Suprapubic skin (tissue), 4 donors: ENCODE results near the gene ATXN1.

Source experiments
- CTCF ChIP-seq, 2 donors: fragments of 200-600 bp in 1 of 2; fragments of 450-650 bp in 1 of 2; sonication (generic) in 1 of 2; IDR thresholded peaks; one replicate each; pipeline ENCODE4 v1.5.1; 2016 to 2019; ENCODE audit warnings: antibody characterized with exemption in 2 of 2, mild to moderate bottlenecking in 1 of 2, moderate library complexity in 1 of 2
- EP300 ChIP-seq: sonication (generic); formaldehyde crosslinking; IDR thresholded peaks from one replicate; pipeline ENCODE4 v1.6.1; 2017; ENCODE audit warnings: antibody characterized with exemption
- POLR2A ChIP-seq, 2 donors: fragments of 450-650 bp; IDR thresholded peaks; one replicate each; pipeline ENCODE4 v1.6.1; 2017; ENCODE audit warnings: antibody characterized with exemption in 2 of 2, mild to moderate bottlenecking in 2 of 2, moderate library complexity in 2 of 2
- POLR2AphosphoS5 ChIP-seq, 3 donors: sonication (generic); formaldehyde crosslinking; IDR thresholded peaks; one replicate each; pipeline ENCODE4 v1.6.1; 2017; ENCODE audit warnings: antibody characterized with exemption in 3 of 3

- no peak for TF ChIP-seq CTCF (IDR thresholded peaks at IDR 0.05)
- TF ChIP-seq POLR2A (IDR thresholded peaks at IDR 0.05), result no peak
- TF ChIP-seq POLR2AphosphoS5 (IDR thresholded peaks at IDR 0.05), result no peak
- TF ChIP-seq EP300, result no peak
Observed at GRCh38 chr6:16602035-16602434, 159.2 kb downstream of the ATXN1 start.
